T-helper 2 cell treated with Interferon-gamma antibody and Interleukin-4, amounts not matched to agents 100 ng/mL and 5 ng/mL, for 36 hours (primary cell): ENCODE measurements around the gene COL6A2. TPM values are rescaled to one million over a fixed set of nuclear protein-coding genes. Genes with fewer than 3 reads are reported as not detected.
"Not testable (repeated sequence)": the region's sequence is repeated elsewhere in the genome, so short reads cannot be mapped to it uniquely, and the experiment has no call there.

ENCODE experiments used
- intact Hi-C: fragments of 100-400 bp; cut with micrococcal nuclease; formaldehyde crosslinking; loops from one replicate; pipeline ENCODE4 v1.15.1; 2023
- total RNA-seq: library from RNA; stranded (reverse); gene quantifications from 2 replicates; pipeline ENCODE4 v1.2.3, GENCODE V29; 2022

The COL6A2 gene
- total RNA-seq, 1 donor from 2014 or later: 1.9 TPM

- intact Hi-C loops: loop anchor here (5.0 kb wide), 1 partner anchor 147 kb away; the partner anchor contains the start of genes MCM3AP and YBEY
Observed at GRCh38 chr21:46140352-46141003, 42.6 kb downstream of the COL6A2 start.

DNA sequence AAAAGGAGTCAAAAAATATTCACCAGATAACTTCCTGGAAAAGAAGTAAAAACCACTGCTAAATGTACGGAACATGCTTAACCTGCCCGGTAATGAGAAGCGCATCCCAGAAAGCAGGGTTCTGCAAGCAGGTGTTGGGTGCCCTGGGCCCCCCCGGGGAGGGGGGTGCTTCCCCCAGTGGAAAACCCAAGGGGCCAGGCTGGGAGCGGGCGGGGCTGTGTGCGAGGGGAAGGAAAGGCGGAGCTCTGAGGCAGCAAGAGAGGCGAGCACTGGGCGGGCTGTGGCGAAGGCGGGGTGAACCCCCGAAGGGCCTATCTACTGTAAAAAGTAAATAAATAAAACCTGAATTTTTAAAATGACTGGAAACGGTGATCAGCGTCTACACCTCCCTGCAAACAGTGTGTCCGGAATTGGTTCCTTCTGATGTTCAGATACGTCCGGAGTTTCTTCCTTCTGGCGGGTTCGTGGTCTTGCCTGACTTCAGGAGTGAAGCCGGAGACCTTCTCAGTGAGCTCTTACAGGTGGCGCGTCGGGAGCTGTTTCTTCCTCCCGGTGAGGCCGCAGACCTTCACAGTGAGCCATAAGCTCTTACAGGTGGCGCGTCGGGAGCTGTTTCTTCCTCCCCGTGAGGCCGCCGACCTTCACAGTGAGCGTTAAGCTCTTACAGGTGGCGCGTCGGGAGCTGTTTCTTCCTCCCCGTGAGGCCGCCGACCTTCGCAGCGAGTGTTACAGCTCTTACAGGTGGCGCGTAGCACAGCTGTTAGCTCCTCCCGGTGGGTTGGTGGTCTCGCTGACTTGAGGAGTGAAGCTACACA is 44.1 kb downstream of the COL6A2 start:
- intact Hi-C loops: loop anchor here (2.0 to 5.0 kb wide), 2 partner anchors 87 to 145 kb away; partner anchors contain the start of genes LSS, MCM3AP and YBEY

- intact Hi-C loops: loop anchor here (2.0 to 5.0 kb wide), 2 partner anchors 86 to 144 kb away; partner anchors contain the start of genes LSS, MCM3AP and YBEY
Observed at GRCh38 chr21:46142582-46143473, 44.9 kb downstream of the COL6A2 start.

DNA sequence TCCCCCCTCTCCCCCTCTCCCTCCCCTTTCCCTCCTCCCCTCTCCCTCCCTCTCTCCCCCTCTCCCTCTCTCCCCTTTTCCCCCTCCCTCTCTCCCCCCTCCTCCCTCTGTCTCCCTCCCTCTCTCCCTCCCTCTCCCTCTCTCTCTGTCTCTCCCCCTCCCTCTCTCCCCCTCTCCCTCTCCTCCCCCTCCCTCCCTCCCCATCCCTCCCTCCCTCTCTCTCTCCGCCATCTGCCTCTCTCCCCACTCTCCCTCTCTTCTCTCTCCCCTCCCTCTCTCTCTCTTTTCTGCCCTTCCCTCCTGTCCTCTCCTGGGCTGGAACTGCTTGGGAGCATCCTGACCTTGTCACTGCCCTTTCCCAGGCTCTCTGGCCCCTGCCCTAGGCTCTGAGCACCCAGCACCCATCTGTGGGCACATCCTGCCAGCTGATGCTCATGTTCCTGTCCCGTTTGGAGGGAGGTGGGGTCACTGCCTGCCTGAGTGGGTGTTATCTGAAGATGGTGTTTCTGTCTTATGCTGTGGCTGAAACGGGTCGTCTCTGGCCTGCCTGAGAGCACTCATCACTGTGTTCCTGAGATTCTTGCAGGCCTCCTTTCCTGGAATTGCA is 46.7 kb downstream of the COL6A2 start:
- intact Hi-C loops: loop anchor here (5.0 kb wide), 1 partner anchor 143 kb away; the partner anchor contains the start of genes MCM3AP and YBEY

GRCh38 chr21:46145159-46145839 is 47.4 kb downstream of the COL6A2 start:
- intact Hi-C loops: no loop called here

DNA sequence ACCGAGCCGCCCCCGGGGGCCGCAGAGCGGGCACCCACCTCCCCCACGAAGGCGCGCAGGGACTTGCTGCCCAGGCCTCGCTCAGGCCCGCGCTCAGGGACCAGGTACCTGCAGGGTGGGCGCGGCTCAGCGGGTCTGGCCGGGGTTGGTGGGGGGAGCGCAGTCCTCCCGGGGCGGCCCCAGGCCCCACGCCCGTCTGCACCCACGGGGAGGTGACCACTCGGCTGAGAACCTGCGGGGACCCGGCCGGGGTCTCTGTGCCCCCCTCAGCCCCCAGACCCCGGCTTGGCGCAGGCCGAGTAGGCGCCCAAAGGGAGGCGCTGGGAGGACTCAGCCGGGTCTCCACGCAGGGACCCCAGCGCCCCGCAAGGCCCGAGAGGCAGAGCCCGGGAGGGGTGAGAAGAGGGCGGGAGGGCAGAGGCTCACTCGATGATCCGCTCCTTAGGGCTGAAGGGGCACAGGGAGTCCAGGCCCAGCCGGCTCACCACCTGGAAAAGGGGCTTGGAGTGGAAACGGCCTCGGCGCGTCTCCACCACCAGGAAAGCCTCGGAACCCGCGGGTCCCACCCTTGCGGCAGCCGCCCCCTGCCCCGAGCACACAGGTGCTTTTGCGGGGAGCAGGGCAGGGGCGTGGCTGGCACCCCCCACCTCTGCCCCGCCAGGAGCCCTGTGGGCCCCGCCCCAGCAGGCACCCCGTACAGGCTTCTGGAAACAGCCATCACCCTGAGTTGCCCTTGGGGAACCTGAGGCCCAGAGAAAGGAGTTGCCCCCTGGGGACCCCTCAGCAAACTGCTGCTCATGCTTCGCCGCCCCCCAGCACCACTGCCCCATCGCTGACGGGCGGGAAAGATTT is 48.2 kb downstream of the COL6A2 start:
- intact Hi-C loops: no loop called here

DNA sequence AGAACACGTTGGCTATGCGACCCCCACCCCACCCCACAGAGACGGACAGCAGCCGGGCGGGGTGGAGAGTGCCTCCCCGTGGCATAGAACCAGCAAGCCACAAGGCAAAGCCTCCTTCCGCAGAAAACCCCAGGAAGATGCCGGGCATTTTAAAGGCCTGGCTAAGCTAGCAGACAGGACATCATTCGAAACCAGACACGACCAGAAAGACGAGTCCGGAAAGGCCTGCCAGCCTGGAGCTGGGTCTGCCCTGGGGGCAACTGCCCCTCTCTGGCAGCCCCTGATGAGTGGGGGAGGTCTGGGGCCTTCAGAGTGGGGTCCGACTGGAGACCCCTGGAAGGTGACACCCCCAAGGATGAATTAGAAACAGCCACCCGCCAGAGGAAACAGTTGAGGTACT is 48.9 kb downstream of the COL6A2 start:
- intact Hi-C loops: no loop called here

GRCh38 chr21:46147429-46147828 is 49.5 kb downstream of the COL6A2 start:
- intact Hi-C loops: not testable (repeated sequence)

DNA sequence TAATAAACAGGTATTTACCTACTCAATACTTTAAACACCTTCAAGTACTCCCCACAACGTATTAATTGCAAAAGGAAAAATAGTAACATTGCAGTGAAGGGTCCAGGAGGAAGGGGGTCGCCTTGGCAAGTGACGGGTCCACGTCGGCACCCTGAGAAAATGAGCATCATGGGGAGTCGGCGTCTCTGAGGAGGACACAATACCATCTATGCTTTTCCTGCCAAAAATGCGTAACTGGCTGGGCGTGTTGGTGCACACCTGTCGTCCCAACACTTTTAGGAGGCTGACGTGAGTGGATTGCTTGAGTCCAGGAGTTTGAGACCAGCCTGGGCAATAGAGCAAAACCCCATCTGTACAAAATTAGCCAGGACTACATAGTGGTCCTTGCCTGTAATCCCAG is 50.2 kb downstream of the COL6A2 start:
- intact Hi-C loops: no loop called here

DNA sequence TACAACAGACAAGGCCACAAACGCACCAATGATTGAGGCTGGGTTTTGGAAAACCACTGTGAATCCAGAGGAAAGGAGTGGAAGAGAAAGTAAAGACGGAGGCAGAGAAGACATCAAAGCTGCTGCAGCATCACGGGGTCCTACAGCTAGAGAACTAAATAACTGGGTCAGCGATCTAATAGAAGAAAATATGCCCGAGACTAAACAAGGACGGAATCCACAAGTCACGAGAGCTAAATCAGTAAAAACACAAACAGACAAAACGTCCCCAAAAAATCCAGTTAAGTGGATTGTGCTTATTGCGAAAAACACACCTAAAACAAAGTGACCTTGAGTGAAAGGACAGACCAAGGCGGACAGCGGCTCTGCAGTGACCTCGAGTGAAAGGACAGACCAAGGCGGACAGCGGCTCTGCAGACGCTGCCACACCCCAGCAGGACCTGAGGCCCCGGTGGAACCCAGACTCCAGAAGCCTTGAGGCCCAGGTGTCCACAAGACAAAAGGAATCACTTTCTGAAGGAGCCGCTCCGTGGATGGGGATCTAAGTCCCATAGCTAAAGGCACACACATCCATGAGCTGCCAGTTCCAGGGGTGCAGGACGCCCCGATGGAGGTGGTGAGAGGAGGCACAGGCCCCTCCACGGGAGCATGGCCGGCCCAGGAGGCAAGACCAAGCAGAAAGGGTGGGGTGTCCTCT is 51.4 kb downstream of the COL6A2 start:
- intact Hi-C loops: no loop called here

- intact Hi-C loops: no loop called here
Observed at GRCh38 chr21:46150073-46150472, 52.2 kb downstream of the COL6A2 start.

DNA sequence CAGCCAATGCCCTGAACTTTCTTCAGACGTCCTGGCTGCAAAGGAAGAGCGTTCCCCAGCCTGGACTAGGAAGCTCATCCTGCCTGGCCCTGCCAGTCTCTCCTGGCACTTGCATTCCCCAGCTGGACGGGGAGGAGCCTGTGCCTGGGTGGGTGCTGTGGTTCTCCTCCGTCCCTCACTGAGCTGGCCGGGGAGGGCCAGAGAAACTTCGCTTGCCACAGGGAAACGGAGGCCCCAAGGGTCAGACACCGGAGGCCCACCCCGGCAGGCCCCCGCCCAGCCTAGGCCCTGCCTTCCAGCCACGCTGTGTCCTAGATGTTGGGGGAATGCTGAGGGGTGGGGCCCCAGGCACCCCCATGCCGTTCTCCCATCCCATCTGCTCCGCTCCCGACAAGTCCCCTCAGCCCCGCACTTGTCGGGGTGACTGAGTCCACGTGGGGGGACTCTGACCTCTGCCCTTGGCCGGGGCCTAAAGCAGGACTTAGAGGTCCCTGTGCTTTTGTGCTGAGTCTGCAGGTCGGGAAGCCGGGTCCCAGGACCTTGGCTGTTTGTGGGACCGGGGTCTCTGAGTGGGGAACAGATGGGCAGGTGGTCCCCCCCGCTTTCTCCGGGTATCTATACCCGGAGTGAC is 52.7 kb downstream of the COL6A2 start:
- intact Hi-C loops: no loop called here

- intact Hi-C loops: no loop called here
Observed at GRCh38 chr21:46151261-46151988, 53.5 kb downstream of the COL6A2 start.

- intact Hi-C loops: no loop called here
Observed at GRCh38 chr21:46151989-46152926, 54.3 kb downstream of the COL6A2 start.

GRCh38 chr21:46152927-46153246 is 55.0 kb downstream of the COL6A2 start:
- intact Hi-C loops: no loop called here

DNA sequence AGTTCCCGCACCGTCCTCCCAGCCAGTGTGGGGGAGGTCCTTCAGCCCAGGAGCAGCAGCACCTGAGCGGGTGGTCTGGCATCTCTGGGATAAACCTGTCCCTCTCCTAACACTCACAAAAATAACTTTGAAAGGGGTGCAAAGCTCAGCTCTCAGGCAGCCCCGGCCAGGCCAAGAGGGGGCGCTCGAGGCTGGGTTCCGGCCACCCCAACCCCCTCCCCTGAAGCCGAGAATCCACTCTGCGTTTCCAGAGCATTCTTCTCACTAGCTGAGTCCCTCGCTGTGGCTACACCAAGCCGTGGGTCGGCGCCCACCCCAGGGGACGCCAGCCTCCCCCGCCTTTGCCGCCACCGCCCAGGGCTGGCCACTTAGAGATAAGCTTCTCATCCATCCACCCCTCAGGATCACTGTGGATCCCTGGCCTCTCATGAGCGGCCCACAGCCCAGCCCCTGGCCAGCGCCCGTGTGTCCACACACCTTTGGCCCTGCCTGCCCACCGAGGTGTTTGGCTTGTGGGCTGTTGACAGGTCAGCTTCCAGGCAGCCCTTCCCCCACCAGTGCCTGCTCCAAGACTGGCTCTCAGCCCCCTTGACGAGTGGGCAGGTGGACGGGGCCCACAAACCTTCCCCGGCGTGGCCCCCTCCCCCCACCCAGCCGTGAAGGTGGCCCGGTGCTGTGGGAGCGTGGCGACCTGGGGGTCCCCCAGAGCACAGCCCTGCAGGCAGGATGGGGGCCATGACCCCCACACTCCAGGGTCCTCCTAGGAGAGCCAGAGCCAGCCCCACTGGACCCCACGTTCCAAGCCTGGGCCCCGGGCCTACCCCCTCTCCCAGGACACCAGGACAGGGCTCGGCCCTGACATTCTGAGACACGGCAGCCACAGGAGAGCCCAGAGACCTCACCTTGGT is 55.6 kb downstream of the COL6A2 start:
- intact Hi-C loops: no loop called here
